Panc1 (cell line): ENCODE results near the gene FAM53A. TPM values are rescaled to one million over a fixed set of nuclear protein-coding genes. Genes with fewer than 3 reads are reported as not detected.

Experiments used
- ATAC-seq: fragments of 200-7000 bp; cut with Tn5 transposase; 2 replicates; pipeline ENCODE4 v1.9.1; 2020; ENCODE audit warnings: mild to moderate bottlenecking, moderate library complexity
- BruUV-seq: library from RNA; stranded (reverse); fragments of 400-500 nt; replicated peaks from 2 replicates; lab custom pipeline; 2021; lab: Mats Ljungman, UMichigan
- CTCF ChIA-PET: fragments of 300-600 bp; sonication (Branson Sonifier 250); formaldehyde crosslinking; loops from one replicate; lab custom pipeline; 2022; ENCODE audit warnings: antibody characterized with exemption; lab: Charles Lee
- POLR2A ChIA-PET: fragments of 300-600 bp; sonication (Branson Sonifier 250); formaldehyde crosslinking; loops from one replicate; lab custom pipeline; 2022; ENCODE audit warnings: antibody characterized with exemption; lab: Charles Lee
- DNase-seq: peaks from one replicate; pipeline ENCODE4 v3.0.0-alpha.2; 2010; ENCODE audit warnings: low read depth, low spot score
- H3K27ac ChIP-seq: 2 replicates; pipeline ENCODE4 v1.5.1; 2011; ENCODE audit warnings: mild to moderate bottlenecking, low read length, inconsistent platforms
- H3K27me3 ChIP-seq: fragments of 200-500 bp; sonication (Bioruptor generic); 2 replicates; pipeline ENCODE4 v1.6.0; 2014; ENCODE audit warnings: low read length, inconsistent platforms; ENCODE audit not compliant: control insufficient read depth, insufficient read depth
- H3K36me3 ChIP-seq: fragments of 200-500 bp; sonication (Bioruptor generic); 2 replicates; pipeline ENCODE4 v1.5.1; 2014; ENCODE audit warnings: inconsistent platforms, mild to moderate bottlenecking, low read length, moderate library complexity; ENCODE audit not compliant: control insufficient read depth, insufficient read depth
- H3K4me1 ChIP-seq: 2 replicates; pipeline ENCODE4 v1.5.1; 2011; ENCODE audit warnings: inconsistent platforms, mild to moderate bottlenecking, low read length, moderate library complexity; ENCODE audit not compliant: control insufficient read depth, insufficient read depth
- H3K4me3 ChIP-seq, 2 experiments: 2 replicates each; pipeline ENCODE4 v1.5.1; 2011 to 2012; ENCODE audit warnings: low read depth in 2 of 2, low read length in 2 of 2, mild to moderate bottlenecking in 2 of 2, inconsistent platforms in 1 of 2, moderate library complexity in 1 of 2
- H3K9me3 ChIP-seq: fragments of 200-500 bp; sonication (Bioruptor generic); 2 replicates; pipeline ENCODE4 v1.5.1; 2014; ENCODE audit warnings: low read depth, mild to moderate bottlenecking, inconsistent platforms, low read length, moderate library complexity; ENCODE audit not compliant: control insufficient read depth, insufficient read depth
- POLR2AphosphoS5 ChIP-seq: IDR thresholded peaks from 2 replicates; pipeline ENCODE4 v1.6.1; 2012; ENCODE audit warnings: mild to moderate bottlenecking, low read depth, low read length, moderate library complexity
- SIN3A ChIP-seq: IDR thresholded peaks from 2 replicates; pipeline ENCODE4 v1.6.1; 2012; ENCODE audit warnings: low read depth, mild to moderate bottlenecking, low read length, moderate library complexity, borderline replicate concordance; ENCODE audit not compliant: insufficient read depth
- TCF7L2 ChIP-seq: IDR thresholded peaks from 2 replicates; pipeline ENCODE4 v1.6.1; 2011; ENCODE audit warnings: mild to moderate bottlenecking, low read depth, low read length, inconsistent platforms
- in situ Hi-C: cut with HindIII; loops from 2 replicates; pipeline ENCODE4 v1.10.0; 2016; ENCODE audit warnings: low sequenced_read_pairs, low pct_unique_long_range_greater_than_20kb
- intact Hi-C: fragments of 100-400 bp; cut with micrococcal nuclease; formaldehyde crosslinking; loops from one replicate; pipeline ENCODE4 v1.10.0; 2022; ENCODE audit not compliant: unreplicated experiment
- total RNA-seq: library from RNA; stranded (reverse); gene quantifications from one replicate; pipeline ENCODE4 v1.2.1, GENCODE V29; 2021; ENCODE audit not compliant: unreplicated experiment
- TF ChIP-seq, protein P1 (sequence below): fragments of 450-650 bp; IDR thresholded peaks from 2 replicates; pipeline ENCODE4 v1.5.1; 2017; ENCODE audit warnings: mild to moderate bottlenecking
- TF ChIP-seq, protein P2 (sequence below), 2 experiments: IDR thresholded peaks; 2 replicates each; pipeline ENCODE4 v1.6.1; 2011 to 2012; ENCODE audit warnings: low read depth in 2 of 2, control low read depth in 1 of 2, low read length in 1 of 2, mild to moderate bottlenecking in 1 of 2, moderate library complexity in 1 of 2; ENCODE audit not compliant: insufficient read depth in 1 of 2

Gene FAM53A
- total RNA-seq, 1 experiment from 2014 or later: 7.0 TPM

DNA sequence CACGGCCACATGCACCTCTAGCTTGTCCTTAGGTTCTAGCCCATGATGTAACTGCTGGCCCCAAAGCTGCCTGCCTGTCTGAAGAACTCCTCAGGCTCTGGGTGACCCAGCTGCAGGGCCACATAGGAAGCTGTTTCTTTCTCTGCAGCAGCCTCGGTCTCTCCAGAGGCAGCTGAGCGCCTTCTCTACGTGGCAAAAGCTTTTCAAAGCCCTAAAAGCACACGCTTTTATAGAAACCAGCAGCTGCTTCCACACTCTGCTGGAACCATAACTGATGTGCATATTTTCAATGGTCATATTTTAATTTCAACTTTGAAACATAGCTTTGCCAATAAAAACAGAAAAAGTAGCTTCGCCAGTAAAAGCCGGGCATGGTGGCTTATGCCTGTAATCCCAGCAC lies 37.4 kb downstream of the FAM53A start:
- CTCF ChIA-PET: no interaction called here

DNA sequence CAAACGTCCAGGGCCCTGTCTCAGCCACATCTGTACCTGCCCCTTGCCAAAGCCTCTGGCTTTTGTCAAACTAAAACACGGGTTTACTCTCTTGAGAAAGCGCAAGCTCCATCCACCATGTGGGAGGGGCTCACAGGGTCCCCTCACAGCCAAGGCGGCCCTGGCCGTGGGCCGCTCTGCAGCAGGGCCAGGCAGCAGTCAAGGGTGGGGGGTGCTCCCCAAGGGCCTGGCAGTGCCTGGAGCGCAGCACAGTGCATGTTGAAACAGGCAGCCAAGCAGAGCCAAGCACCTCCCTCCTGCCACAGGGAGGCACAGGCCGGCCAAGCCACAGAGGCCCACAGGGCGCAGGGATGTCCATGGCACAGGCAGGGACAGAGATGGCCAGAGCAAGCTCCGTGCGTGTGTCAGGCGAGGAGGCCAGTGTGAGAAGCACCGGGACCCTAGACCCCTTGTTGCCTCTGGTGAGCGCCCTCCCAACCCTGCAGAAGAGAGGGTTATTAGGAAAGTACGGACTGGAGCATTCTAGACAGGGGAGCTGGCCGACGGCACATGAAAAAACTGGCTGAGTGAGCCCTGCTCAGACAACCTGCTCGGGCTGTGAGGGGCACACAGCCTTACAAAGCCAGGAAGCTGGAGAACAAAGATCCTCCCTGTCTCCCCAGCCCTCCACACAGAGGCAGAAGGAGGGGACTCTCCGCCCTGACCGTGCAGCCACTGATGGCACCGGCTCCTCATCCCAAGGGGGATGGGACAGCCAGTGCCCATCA lies 39.0 kb downstream of the FAM53A start:
- ATAC-seq: no peak; the same call in 1 of the 2 replicates
- Histone ChIP-seq H3K9me3 (no peaks in the 10 kb centered on the region), H3K36me3 (no peaks in the 10 kb centered on the region), H3K4me3 (no peak overlapping the region), H3K27me3 (no peaks in the 10 kb centered on the region), H3K27ac (no peak overlapping the region), H3K4me1 (no peaks in the 10 kb centered on the region)
- CTCF ChIA-PET: no interaction called here
- intact Hi-C loops: no loop called here
- DNase-seq: no peak
- BruUV-seq: no TSS peak
- in situ Hi-C loops: no loop called here
- POLR2A ChIA-PET: no interaction called here
- TF ChIP-seq POLR2AphosphoS5 (no peak), SIN3A (no peak), TCF7L2 (no peak)
- TF ChIP-seq, protein P1, sequence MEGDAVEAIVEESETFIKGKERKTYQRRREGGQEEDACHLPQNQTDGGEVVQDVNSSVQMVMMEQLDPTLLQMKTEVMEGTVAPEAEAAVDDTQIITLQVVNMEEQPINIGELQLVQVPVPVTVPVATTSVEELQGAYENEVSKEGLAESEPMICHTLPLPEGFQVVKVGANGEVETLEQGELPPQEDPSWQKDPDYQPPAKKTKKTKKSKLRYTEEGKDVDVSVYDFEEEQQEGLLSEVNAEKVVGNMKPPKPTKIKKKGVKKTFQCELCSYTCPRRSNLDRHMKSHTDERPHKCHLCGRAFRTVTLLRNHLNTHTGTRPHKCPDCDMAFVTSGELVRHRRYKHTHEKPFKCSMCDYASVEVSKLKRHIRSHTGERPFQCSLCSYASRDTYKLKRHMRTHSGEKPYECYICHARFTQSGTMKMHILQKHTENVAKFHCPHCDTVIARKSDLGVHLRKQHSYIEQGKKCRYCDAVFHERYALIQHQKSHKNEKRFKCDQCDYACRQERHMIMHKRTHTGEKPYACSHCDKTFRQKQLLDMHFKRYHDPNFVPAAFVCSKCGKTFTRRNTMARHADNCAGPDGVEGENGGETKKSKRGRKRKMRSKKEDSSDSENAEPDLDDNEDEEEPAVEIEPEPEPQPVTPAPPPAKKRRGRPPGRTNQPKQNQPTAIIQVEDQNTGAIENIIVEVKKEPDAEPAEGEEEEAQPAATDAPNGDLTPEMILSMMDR: no peak
- TF ChIP-seq, protein P2, sequence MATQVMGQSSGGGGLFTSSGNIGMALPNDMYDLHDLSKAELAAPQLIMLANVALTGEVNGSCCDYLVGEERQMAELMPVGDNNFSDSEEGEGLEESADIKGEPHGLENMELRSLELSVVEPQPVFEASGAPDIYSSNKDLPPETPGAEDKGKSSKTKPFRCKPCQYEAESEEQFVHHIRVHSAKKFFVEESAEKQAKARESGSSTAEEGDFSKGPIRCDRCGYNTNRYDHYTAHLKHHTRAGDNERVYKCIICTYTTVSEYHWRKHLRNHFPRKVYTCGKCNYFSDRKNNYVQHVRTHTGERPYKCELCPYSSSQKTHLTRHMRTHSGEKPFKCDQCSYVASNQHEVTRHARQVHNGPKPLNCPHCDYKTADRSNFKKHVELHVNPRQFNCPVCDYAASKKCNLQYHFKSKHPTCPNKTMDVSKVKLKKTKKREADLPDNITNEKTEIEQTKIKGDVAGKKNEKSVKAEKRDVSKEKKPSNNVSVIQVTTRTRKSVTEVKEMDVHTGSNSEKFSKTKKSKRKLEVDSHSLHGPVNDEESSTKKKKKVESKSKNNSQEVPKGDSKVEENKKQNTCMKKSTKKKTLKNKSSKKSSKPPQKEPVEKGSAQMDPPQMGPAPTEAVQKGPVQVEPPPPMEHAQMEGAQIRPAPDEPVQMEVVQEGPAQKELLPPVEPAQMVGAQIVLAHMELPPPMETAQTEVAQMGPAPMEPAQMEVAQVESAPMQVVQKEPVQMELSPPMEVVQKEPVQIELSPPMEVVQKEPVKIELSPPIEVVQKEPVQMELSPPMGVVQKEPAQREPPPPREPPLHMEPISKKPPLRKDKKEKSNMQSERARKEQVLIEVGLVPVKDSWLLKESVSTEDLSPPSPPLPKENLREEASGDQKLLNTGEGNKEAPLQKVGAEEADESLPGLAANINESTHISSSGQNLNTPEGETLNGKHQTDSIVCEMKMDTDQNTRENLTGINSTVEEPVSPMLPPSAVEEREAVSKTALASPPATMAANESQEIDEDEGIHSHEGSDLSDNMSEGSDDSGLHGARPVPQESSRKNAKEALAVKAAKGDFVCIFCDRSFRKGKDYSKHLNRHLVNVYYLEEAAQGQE (IDR thresholded peaks at IDR 0.05; ENCODE audit: insufficient read depth in 1 of 2, low read depth in 2 of 2, low read length in 1 of 2): no peak

More for the DNA sequence above, 37.4 kb downstream of the FAM53A start:
- DNase-seq (no peak), ATAC-seq (no peak)
- no TSS peak for BruUV-seq
- H3K4me1 ChIP-seq: no peaks in the 10 kb centered on the region
- POLR2A ChIA-PET: no interaction called here
- no peak overlapping the region for H3K4me3 ChIP-seq
- no peaks in the 10 kb centered on the region for H3K36me3 ChIP-seq
- in situ Hi-C loops (no loop called here), intact Hi-C loops (no loop called here)
- H3K27me3 ChIP-seq: no peaks in the 10 kb centered on the region
- no peak overlapping the region for H3K27ac ChIP-seq
- H3K9me3 ChIP-seq: no peaks in the 10 kb centered on the region
- TF ChIP-seq, protein P2 (IDR thresholded peaks at IDR 0.05; ENCODE audit: insufficient read depth in 1 of 2, low read depth in 2 of 2, low read length in 1 of 2): no peak
- TF ChIP-seq POLR2AphosphoS5 (no peak), TCF7L2 (no peak), SIN3A (no peak)
- TF ChIP-seq, protein P1: no peak
